Jurkat, Clone E6-1 (cell line): ENCODE results near the gene SELENOT.
A peak's percentile ranks its signal among the peaks of the same experiment; 100 is the strongest.
"Not testable (repeated sequence)": the region's sequence is repeated elsewhere in the genome, so short reads cannot be mapped to it uniquely, and the experiment has no call there.

ENCODE experiments used
- DNase-seq: peaks from one replicate; pipeline ENCODE4 v3.0.0-alpha.2; 2011; ENCODE audit warnings: low read depth, low spot score
- H3K4me3 ChIP-seq: 2 replicates; pipeline ENCODE4 v1.5.1; 2011; ENCODE audit warnings: mild to moderate bottlenecking, low read length, control low read depth, moderate library complexity

Gene SELENOT

DNA sequence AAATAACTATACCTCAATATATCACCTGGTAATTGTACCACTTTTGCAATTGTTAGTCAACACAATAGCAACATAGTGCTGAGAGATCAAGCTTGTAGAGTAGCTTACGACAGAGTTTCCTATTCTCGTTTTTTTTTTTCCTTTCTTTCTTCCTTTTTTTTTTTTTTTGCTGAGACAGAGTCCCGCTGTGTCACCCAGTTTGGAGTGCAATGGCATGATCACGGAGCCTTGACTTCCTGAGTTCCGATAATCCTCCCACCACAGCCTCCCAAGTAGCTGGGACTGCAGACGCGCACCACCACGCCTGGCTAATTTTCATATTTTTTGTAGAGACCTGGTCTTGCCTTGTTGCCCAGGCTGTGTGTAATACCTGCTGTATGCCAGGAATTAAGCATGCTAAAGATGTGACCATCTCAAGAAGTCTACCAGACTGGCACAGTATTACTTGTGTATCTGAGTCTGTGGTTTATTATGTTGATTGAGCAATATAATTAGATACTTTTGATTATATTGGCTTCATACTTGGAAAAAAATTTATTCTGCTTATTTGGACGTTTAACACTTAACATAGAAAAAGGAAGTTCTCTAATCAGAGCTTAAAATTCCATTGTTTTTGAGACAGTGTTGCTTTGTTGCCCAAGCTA, 3.0 kb downstream of the SELENOT start:
- DNase-seq = no peak

GRCh38 chr3:150607267-150608065, 4.3 kb downstream of the SELENOT start:
- no peak overlapping the region for H3K4me3 ChIP-seq
- DNase-seq = no peak

More for the DNA sequence above, 3.0 kb downstream of the SELENOT start:
- no peak overlapping the region for H3K4me3 ChIP-seq

DNA sequence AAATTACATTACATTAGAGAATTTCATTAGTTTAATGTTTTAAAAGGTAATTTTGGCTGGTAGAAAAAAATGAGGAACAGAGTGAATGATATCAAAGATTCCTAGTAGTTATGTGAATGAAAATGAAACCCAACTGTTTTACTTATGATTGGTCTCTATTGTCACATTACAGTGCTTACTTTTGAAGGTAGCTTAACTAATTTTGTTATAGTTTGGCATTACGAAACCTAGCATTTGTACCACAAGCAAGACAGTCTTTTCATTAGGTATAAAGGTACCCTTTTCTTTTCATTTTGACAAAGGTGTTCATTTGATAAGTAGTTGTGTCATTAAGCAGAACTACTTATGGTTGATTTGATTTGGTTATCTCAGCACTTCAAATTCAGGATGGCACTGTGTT, 6.9 kb downstream of the SELENOT start:
- H3K4me3 ChIP-seq = no peak overlapping the region
- no peak for DNase-seq

DNA sequence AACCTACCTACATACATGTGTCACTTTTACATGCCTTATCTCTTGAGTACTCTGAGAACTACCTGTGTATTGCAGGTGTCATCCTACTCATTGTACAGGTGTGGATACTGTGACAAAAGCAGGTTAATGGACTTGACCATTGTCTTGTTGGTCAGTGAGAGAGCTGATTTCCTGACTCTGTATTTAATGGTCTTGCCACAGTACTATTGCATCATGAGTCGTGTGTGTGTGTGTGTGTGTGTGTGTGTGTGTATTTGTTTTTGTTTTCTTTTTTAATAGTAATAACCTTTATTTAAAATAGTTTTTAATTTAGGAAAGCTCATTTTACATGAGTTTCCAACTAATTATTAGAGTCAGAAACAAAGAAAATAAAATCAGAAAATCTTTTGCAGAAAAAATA, 7.7 kb downstream of the SELENOT start:
- H3K4me3 ChIP-seq = no peak overlapping the region
- no peak for DNase-seq

- H3K4me3 ChIP-seq = no peak overlapping the region
- DNase-seq = no peak
These were observed 8.5 kb downstream of the SELENOT start for GRCh38 chr3:150611666-150612065.

- no peak overlapping the region for H3K4me3 ChIP-seq
- DNase-seq = no peak
These were observed 9.4 kb downstream of the SELENOT start for GRCh38 chr3:150612494-150612893.

GRCh38 chr3:150613034-150613433, 9.9 kb downstream of the SELENOT start:
- H3K4me3 ChIP-seq = no peak overlapping the region
- no peak for DNase-seq

GRCh38 chr3:150613709-150614480, 10.8 kb downstream of the SELENOT start:
- H3K4me3 ChIP-seq = no peak overlapping the region
- DNase-seq = no peak

DNA sequence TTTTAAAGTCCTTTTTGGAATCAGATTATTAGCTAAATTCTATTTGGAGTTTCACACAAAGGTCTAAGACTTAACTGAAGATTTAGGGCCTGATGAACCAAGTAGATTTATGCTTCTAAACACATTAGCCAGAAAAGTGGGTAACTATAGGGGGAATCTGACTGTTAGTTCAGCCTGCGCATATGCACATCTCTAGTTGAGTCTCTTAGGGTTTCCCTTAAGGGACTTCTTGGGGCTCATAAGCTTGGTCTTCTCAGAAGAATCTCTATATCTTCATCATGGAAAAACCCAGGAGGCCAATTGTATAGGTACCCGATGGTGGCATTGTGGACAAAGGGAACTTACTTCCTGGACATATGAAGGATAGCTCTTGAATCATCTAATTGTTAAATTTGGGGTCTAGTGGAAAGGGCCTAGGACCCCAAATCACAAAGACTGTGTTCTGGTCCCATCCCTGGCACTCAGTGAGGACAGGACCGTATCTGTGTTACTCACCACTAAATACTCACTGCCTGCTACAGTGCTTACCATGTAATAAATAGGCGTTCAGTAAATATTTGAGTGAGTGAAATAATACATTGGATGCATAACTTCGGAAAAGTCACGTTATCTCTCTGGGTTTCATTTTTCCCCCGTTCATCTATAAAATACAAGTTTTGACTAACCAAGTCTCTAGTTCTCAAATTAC, 17.0 kb downstream of the SELENOT start:
- H3K4me3 ChIP-seq = no peak overlapping the region

GRCh38 chr3:150622955-150623354, 19.8 kb downstream of the SELENOT start:
- DNase-seq, H3K4me3 ChIP-seq: not testable (repeated sequence)

More for the DNA sequence above, 17.0 kb downstream of the SELENOT start:
- DNase-seq = no peak

DNA sequence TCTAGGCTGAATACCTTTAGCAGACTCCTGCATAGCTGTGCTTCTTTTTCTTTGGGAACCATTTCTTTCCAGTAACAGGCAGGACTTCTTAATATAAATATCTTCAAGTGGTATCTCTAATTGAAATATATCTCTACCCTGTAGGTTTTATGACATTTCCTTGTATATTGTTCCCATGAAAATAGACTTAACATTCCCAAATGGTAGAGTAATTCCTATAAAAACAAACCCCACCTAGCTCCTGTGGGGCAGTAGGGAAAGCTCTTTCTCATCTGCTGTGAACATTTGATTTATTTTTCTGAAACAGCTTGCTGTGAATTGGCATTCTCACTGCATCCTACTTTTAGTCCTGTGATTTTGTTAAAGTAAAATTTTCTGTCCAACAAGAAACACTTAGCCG, 20.8 kb downstream of the SELENOT start:
- DNase-seq = no peak
- H3K4me3 ChIP-seq = no peak overlapping the region

- H3K4me3 ChIP-seq = no peak overlapping the region
- no peak for DNase-seq
These were observed 23.2 kb downstream of the SELENOT start for GRCh38 chr3:150626148-150626930.

DNA sequence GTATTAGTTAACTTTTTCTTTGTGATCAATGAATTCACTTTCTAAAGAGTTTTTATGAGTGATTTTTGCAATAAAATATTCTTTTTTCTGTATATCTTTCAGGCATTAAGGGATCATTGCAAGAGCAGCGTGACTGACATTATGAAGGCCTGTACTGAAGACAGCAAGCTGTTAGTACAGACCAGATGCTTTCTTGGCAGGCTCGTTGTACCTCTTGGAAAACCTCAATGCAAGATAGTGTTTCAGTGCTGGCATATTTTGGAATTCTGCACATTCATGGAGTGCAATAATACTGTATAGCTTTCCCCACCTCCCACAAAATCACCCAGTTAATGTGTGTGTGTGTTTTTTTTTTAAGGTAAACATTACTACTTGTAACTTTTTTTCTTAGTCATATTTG, 24.4 kb downstream of the SELENOT start:
- no peak for DNase-seq
- no peak overlapping the region for H3K4me3 ChIP-seq

GRCh38 chr3:150631515-150632221, 28.5 kb downstream of the SELENOT start:
- no peak overlapping the region for H3K4me3 ChIP-seq
- DNase-seq = no peak

DNA sequence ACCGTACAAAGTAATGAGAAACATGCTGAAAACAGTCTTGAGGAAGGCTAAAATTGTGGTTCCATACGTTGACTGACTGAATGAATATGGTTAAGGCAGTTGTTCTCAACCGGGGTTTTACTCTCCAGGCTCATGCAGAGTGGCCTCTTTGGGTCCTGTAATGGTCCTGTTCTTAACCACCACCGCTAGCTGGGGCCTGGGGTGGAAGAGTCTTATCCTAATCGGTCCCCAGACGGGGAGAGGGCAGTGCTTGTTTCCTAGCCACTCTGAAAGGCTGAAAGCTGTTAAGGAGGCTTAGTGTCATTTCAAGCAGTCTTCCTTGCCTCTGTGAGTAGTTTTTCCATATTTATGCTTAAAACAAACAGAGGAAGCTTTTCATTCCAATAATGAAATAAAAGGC, 32.0 kb downstream of the SELENOT start:
- H3K4me3 ChIP-seq = no peak overlapping the region
- no peak for DNase-seq

- DNase-seq = peak; percentile 65
- H3K4me3 ChIP-seq = no peak overlapping the region
These were observed 32.4 kb downstream of the SELENOT start for GRCh38 chr3:150635526-150635925.

- no peak for DNase-seq
- H3K4me3 ChIP-seq = no peak overlapping the region
These were observed 33.1 kb downstream of the SELENOT start for GRCh38 chr3:150636258-150636657.

DNA sequence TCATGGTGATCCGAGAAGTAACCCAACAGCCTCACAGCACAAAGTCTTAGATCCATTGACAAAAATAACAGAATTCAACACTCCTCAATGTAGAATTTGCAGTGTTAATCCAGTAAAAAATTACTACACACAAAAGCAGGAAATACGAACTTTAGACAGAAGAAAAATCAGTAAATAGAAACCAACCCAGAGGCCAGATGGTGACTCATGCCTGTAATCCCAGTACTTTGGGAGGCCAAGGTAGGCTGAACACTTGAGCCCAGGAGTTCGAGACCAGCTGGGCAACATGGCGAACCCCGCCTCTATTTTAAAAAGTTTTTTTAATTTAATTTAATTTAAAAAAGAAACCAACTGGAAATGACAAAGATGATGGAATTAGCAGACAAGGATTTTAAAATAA, 36.1 kb downstream of the SELENOT start:
- no peak for DNase-seq
- no peak overlapping the region for H3K4me3 ChIP-seq
